Lower leg skin (tissue), 3 donors: ENCODE measurements around the gene HELQ.

Experiments
- POLR2A ChIP-seq, 2 donors: fragments of 450-650 bp; IDR thresholded peaks; one replicate each; pipeline ENCODE4 v1.6.1; 2016 to 2017; ENCODE audit warnings: antibody characterized with exemption in 2 of 2, mild to moderate bottlenecking in 1 of 2, moderate library complexity in 1 of 2
- TF ChIP-seq, protein P1 (sequence below), 3 donors: fragments of 450-650 bp; IDR thresholded peaks; one replicate each; pipeline ENCODE4 v1.5.1; 2016; ENCODE audit warnings: antibody characterized with exemption in 3 of 3, mild to moderate bottlenecking in 3 of 3, moderate library complexity in 2 of 3

DNA sequence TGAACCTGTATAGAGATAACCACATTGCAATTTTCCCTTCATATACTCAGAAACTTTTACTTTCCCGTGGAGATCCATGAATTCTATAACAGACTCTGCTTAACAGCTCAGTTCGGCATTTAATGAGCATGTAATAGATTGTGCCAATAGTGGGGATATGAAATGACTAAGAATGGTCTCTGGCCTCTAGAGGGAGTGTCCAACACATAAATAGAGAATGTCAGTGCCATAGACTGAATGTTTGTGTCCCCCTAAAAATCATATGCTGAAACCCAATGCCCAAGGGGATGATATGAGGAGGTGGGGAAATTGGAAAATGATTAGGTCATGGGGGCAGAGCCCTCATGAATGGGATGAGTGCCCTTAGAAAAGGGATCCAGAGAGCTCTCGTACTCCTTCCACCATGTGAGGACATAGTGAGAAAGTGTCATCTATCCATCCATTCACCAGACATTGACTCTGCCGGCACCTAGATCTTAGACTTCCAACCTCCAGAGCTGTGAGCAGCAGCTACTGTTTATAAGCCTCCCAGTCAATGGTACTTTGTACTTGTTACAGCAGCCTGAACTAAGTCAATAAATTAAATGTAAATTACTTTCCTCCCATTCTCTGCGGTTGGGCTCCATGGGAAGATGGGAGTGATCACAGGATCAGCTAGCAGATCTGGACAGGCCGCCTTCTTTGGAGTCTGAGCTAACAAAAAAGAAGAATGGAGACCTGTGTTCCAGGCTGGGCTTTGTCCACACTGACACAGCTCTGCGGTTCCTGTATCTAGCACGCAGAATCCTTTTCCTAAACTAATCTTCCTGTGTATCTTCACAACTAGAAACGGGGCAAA is 92.9 kb downstream of the HELQ start:
- TF ChIP-seq, protein P1, sequence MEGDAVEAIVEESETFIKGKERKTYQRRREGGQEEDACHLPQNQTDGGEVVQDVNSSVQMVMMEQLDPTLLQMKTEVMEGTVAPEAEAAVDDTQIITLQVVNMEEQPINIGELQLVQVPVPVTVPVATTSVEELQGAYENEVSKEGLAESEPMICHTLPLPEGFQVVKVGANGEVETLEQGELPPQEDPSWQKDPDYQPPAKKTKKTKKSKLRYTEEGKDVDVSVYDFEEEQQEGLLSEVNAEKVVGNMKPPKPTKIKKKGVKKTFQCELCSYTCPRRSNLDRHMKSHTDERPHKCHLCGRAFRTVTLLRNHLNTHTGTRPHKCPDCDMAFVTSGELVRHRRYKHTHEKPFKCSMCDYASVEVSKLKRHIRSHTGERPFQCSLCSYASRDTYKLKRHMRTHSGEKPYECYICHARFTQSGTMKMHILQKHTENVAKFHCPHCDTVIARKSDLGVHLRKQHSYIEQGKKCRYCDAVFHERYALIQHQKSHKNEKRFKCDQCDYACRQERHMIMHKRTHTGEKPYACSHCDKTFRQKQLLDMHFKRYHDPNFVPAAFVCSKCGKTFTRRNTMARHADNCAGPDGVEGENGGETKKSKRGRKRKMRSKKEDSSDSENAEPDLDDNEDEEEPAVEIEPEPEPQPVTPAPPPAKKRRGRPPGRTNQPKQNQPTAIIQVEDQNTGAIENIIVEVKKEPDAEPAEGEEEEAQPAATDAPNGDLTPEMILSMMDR (IDR thresholded peaks at IDR 0.05) = no peak
- TF ChIP-seq POLR2A (IDR thresholded peaks at IDR 0.05) = no peak
